ENCODE measurements around the gene HMG20B.
A peak's percentile ranks its signal among the peaks of the same experiment; 100 is the strongest.

HMG20B gene

DNA sequence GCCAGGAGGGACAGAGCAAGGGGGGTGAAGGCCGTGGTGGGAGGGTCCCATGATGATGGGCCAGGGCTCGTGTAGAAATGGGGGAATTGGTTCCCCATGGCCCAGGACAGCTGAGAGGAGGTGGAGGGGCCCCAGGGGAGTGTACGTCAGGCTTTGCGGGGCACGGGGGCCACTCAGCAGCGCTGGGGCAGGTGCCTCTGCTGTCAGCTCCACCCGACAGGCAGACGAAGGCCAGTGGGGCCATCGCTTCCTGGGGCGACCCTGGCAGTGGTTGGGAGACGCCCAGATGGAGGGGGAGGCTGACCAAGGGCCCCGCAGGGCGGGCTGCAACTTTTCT lies 35.7 kb upstream of the HMG20B start:
- no peak for DNase-seq (ENCODE audit: low read depth in 2 of 2)

- DNase-seq (ENCODE audit: low read depth in 2 of 2): no peak
Observed at GRCh38 chr19:3537438-3538240, 35.1 kb upstream of the HMG20B start.

DNA sequence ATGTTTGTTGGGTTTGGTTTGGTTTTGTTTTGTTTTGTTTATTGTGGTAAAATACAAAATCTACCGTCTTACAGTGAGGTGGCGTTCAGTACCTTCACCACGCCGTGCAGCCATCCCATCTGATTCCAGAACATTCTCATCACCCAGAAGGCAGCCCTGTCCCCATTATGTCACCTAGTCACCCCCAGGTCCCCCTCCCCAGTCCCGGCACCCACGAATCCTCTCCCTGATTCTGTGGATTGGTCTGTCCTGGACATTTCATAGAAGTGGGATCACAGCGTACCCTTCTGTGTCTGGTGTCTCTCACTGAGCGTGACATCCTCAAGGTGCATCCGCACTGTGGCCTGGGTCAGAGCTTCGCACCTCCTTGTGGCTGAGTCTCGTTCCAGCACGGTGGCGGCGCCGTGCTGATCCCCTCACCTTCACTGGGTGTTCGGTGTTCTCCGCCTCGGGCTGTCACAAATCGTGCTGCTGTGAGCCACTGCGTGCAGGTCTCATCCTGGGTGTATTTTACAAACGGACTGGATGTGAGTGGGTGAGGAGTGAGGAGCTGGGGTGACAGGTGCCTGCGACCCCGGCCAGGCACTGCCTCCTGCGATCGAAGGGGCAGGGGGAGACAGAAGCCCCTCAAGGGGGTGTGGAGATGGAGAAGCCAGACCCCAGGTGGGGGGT lies 34.4 kb upstream of the HMG20B start:
- no peak for DNase-seq (ENCODE audit: low read depth in 2 of 2)

DNA sequence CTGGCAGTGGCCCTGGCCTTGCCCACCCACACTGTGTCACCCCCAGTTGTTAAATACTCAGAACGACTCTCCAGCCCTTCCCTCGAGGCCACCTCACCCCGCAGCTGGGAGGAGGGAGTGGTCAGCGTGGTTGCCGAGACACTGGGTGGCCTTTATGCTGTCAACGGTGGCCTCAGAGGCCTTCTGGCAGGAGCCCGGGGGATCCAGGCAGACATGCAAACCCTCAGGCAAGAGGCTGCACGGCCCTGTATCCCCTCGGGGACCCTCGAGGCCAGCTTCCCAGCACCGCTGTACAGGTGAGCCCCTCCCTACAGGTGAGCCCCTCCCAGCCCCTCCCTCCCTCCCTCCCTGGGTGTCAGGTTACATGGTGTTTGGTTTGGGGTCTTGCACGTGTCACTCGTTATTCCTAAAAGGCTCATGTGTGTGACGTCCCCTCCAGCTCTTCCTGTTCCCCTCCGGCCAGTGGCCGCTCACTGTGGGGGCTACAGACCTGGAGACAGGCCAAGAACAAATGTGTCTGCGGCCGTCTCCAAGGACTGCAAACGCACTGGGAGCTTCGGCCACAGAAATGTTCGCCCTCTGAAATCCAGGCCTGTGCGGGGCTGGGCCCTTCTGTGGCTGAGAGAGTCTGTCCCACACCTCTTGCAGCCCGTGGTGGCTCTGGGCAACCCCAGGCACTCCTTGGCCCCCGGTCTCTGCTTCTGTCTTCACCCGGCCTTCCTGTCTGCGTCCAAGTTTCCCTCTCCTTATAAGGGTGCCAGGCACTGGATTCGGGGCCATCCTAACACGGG lies 33.6 kb upstream of the HMG20B start, which contains the start of gene TEKTIP1:
Gene TEKTIP1 (plus strand): TSS at position 210 of the 791 bp plus-strand sequence. CDS start 4 bp downstream, at position 214.
- DNase-seq (ENCODE audit: low read depth in 2 of 2): no peak

- no peak for DNase-seq (ENCODE audit: low read depth in 2 of 2)
Observed at GRCh38 chr19:3539756-3540118, 33.0 kb upstream of the HMG20B start.

GRCh38 chr19:3543150-3544057 lies 29.3 kb upstream of the HMG20B start:
- no peak for DNase-seq (ENCODE audit: low read depth in 2 of 2)

DNA sequence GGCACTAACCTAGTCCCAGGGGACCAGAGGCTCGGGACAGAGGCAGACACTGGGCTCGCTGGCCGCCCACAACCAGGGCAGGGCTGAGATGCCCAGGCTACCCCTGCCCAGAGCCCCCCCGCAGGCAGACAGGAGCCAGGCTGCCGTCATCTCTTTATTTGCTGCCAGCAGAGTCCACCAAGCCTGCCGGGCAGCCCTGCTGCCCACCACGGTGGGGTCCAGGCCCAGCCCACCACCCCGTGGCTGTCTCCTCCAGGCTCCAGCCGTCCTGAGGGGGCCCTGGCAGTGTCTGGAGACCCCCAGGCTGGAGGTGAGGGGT lies 28.7 kb upstream of the HMG20B start:
- DNase-seq (ENCODE audit: low read depth in 2 of 2): no peak

DNA sequence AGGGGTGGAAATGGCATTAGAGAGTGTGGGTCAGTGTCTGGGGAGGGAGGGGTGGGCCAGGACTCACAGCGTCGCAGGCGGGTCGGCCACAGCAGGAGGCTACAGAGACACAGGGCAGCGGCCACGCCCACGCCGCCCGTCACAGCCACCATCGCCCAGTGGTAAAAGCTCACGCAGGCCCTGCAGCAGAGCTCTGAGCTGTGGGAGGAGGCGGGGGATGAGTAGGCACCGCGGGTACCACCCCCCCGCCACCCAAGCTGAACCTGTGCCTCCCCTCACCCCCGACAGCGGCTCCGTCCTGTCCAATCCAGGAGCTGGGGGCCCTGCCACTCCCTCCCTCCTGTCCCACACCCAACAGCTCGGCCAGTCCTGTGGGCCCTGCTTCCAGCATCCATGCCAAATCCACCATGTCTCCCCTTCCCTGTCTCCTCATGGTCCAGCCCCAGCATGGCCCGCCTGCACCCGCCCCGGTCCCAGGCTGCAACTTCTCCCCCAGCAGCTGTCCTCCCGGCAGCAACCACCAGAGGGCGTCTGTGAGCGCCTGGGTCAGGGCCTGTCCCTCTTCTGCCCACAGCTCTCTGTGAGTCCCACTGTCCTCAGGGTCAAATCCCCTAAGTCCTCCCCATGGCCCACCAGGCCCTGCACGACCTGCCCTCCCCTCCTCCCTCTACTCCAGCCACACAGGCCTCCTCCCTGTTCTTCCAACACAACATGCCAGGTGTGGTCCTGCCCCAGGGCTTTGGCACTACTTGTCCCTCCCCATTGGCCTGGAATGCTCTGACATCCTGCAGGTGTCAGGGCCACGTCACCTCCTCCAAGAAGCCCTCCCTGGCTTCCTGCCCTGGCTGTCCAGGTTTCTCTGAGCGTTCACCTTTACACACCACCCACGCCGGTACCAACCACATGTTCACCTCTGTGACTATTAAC lies 27.7 kb upstream of the HMG20B start:
- DNase-seq (ENCODE audit: low read depth in 2 of 2): peak; percentile 32 to 44

GRCh38 chr19:3545669-3546034 lies 27.1 kb upstream of the HMG20B start:
- DNase-seq (ENCODE audit: low read depth in 2 of 2): no peak

- DNase-seq (ENCODE audit: low read depth in 2 of 2): no peak
Observed at GRCh38 chr19:3546119-3546518, 26.6 kb upstream of the HMG20B start.

DNA sequence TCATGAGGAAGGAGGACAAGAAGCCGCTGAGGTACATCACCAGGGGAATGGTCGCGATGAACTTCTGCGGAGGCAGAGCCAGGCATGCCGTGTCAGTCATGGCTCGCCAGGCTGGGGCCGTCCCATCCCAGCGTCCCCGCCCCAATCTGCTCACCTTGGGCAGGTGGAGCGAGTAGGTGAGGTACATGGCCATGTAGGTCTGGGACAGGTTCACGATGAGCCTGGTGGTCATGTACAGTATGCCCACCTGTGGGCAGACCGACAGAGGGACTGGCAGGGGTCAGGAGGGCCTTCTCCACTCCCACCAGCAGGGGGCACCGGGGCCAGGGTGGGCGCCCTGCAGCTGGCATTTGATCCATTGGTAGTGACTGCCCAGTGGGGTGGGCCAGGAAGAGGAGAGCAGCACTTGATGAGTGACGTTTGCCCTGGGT lies 25.4 kb upstream of the HMG20B start:
- DNase-seq (ENCODE audit: low read depth in 2 of 2): no peak

GRCh38 chr19:3547767-3548282 lies 24.9 kb upstream of the HMG20B start:
- no peak for DNase-seq (ENCODE audit: low read depth in 2 of 2)

GRCh38 chr19:3548606-3549005 lies 24.1 kb upstream of the HMG20B start:
- no peak for DNase-seq (ENCODE audit: low read depth in 2 of 2)

DNA sequence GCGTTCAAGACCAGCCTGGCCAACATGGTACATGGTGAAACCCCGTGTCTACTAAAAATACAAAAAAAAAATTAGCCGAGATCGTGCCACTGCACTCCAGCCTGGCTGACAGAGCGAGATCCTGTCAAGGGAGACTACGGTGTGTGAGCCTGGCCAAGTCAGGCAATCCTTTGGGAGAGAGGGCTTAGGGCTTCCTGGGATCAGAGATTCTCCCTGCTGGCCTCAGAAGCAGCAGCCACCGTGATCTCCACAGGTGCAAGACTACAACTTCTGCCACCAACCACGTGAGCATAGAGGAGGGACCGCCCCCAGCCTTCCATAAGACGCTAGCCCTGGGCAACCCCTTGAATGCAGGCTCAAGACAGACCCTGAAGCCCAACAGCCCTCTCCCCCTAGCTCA lies 22.9 kb upstream of the HMG20B start:
- no peak for DNase-seq (ENCODE audit: low read depth in 2 of 2)

DNA sequence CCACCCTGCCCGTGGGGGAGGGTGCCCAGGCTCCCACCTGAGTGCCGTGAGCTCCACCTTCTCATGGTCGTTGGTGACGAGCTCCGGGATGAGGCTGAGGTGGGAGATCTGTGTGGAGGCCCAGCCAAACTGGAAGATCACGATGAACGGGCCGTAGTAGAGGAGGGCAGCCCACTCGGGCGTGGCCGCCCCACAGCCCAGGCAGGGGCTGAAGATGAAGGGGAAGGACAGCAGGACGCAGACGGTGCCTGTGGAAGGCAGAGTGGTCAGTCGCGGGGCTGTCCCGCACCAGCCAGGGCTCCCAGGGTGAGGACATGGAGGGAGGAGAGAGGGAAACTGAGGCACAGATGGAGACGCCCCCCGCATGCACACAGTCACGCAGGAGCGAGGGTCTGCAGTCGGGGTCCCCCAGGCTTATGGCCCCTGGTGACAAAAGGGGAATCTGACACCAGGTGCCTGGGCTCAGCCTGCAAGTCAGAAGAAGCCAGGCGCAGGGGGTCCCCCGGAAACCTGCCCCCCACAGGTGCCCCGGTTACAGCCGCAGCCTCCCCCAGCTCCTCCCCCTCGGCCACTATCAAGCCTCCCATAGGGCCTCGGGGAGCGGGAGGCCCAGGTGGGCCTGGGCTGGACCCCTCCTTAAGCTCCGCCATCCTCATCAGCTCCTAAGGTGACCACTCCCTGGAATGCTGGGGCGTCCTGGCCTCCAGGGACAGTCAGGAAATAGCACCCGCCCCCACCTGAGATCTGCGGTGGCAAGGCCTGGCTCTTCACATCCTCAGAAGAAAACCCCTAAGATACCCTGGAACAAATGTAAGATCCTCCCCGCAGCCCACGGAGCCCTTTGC lies 21.6 kb upstream of the HMG20B start:
- no peak for DNase-seq (ENCODE audit: low read depth in 2 of 2)

DNA sequence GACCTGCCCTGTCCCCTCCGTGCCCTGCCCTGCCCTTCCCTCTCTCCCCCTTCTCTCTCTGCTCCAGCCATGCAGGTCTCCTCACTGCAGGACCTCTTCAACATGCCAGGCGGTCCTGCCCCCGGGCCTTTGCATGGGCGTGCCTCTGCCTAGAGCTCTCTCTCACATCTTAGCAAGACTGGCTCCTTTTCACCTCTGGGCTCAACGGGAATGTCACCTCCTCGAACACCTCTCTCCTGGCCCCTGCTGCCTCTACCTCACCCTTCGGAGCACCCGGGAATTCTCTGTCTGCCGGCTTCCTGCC lies 21.0 kb upstream of the HMG20B start:
- DNase-seq (ENCODE audit: low read depth in 2 of 2): no peak

- no peak for DNase-seq (ENCODE audit: low read depth in 2 of 2)
Observed at GRCh38 chr19:3554254-3555083, 18.3 kb upstream of the HMG20B start.

- DNase-seq (ENCODE audit: low read depth in 2 of 2): no peak
Observed at GRCh38 chr19:3555653-3556422, 16.9 kb upstream of the HMG20B start.

Measured in stimulated activated CD8-positive, alpha-beta memory T cell treated with anti-CD3 and anti-CD28 coated beads, Interleukin-15, amount 100 ng/mL, for 4 hours (primary cell).